ENCODE data around the gene RAB20. TPM values are rescaled to one million over a fixed set of nuclear protein-coding genes. Genes with fewer than 3 reads are reported as not detected.

Gene RAB20
- polyA plus RNA-seq, 1 donor (not counting 4 experiments of a cell fraction or from before 2014, with no cell fraction given): 4.3 TPM

- no peaks in the 10 kb centered on the region for H3K79me2 ChIP-seq (ENCODE audit: control insufficient read depth, insufficient read depth, low read length)
- DNase-seq (ENCODE audit: low read depth, low spot score): no peak
- no peaks in the 10 kb centered on the region for H3K9me3 ChIP-seq (ENCODE audit: control insufficient read depth, low read depth, low read length)
- TF ChIP-seq CTCF (optimal IDR thresholded peaks at IDR 0.05 in 1 of 3, IDR thresholded peaks at IDR 0.05 in 1 of 3, conservative IDR thresholded peaks at IDR 0.05 in 1 of 3; ENCODE audit: extremely low read depth in 1 of 3, insufficient read depth in 2 of 3, low read length in 3 of 3) (no peak), EZH2 (IDR thresholded peaks at IDR 0.05; ENCODE audit: low read length) (no peak)
- no peaks in the 10 kb centered on the region for H3K9me1 ChIP-seq (ENCODE audit: control insufficient read depth, extremely low read depth, insufficient read depth, low read length)
- no peak overlapping the region for H3K4me3 ChIP-seq (ENCODE audit: control insufficient read depth in 2 of 3, extremely low read depth in 1 of 3, insufficient read depth in 2 of 3, low read depth in 1 of 3, low read length in 3 of 3)
- no peaks in the 10 kb centered on the region for H3K36me3 ChIP-seq (ENCODE audit: control insufficient read depth in 2 of 2, extremely low read depth in 1 of 2, insufficient read depth in 2 of 2, low read length in 2 of 2)
- no peaks in the 10 kb centered on the region for H4K20me1 ChIP-seq (ENCODE audit: control insufficient read depth, extremely low read depth, insufficient read depth, low read length)
- H3K27me3 ChIP-seq (ENCODE audit: control insufficient read depth, extremely low read depth, insufficient read depth, low read length): peaks cover 41% of the 10 kb centered on the region
- no peak overlapping the region for H3K9ac ChIP-seq (ENCODE audit: control insufficient read depth, extremely low read depth, insufficient read depth, low read length)
- dilution Hi-C loops (cut with MboI; ENCODE audit: extremely low pct_ligation_motif_present, low sequenced_read_pairs): no loop called here
- H3K4me1 ChIP-seq (ENCODE audit: control insufficient read depth, extremely low read depth, insufficient read depth, low read length): no peaks in the 10 kb centered on the region
- no peak overlapping the region for H3K27ac ChIP-seq (ENCODE audit: control insufficient read depth, insufficient read depth, low read length)
- H3K4me2 ChIP-seq (ENCODE audit: control insufficient read depth, extremely low read depth, insufficient read depth, low read depth, low read length): no peak overlapping the region
- H2AFZ ChIP-seq (ENCODE audit: control insufficient read depth, low read length): no peak overlapping the region
- FAIRE-seq: no peak
These were observed 14.0 kb upstream of the RAB20 start for GRCh38 chr13:110575322-110576069.

GRCh38 chr13:110574161-110574560 lies 12.6 kb upstream of the RAB20 start:
- no peaks in the 10 kb centered on the region for H3K36me3 ChIP-seq (ENCODE audit: control insufficient read depth in 2 of 2, extremely low read depth in 1 of 2, insufficient read depth in 2 of 2, low read length in 2 of 2)
- FAIRE-seq (no peak), DNase-seq (ENCODE audit: low read depth, low spot score) (no peak)
- H3K4me2 ChIP-seq (ENCODE audit: control insufficient read depth, extremely low read depth, insufficient read depth, low read depth, low read length): no peak overlapping the region
- no peaks in the 10 kb centered on the region for H3K4me1 ChIP-seq (ENCODE audit: control insufficient read depth, extremely low read depth, insufficient read depth, low read length)
- H3K9ac ChIP-seq (ENCODE audit: control insufficient read depth, extremely low read depth, insufficient read depth, low read length): no peak overlapping the region
- no peak overlapping the region for H2AFZ ChIP-seq (ENCODE audit: control insufficient read depth, low read length)
- no peak overlapping the region for H3K27ac ChIP-seq (ENCODE audit: control insufficient read depth, insufficient read depth, low read length)
- no peaks in the 10 kb centered on the region for H3K79me2 ChIP-seq (ENCODE audit: control insufficient read depth, insufficient read depth, low read length)
- no peaks in the 10 kb centered on the region for H3K9me1 ChIP-seq (ENCODE audit: control insufficient read depth, extremely low read depth, insufficient read depth, low read length)
- peaks cover 41% of the 10 kb centered on the region for H3K27me3 ChIP-seq (ENCODE audit: control insufficient read depth, extremely low read depth, insufficient read depth, low read length)
- no peaks in the 10 kb centered on the region for H3K9me3 ChIP-seq (ENCODE audit: control insufficient read depth, low read depth, low read length)
- no peak overlapping the region for H3K4me3 ChIP-seq (ENCODE audit: control insufficient read depth in 2 of 3, extremely low read depth in 1 of 3, insufficient read depth in 2 of 3, low read depth in 1 of 3, low read length in 3 of 3)
- TF ChIP-seq EZH2 (IDR thresholded peaks at IDR 0.05; ENCODE audit: low read length) (no peak), CTCF (optimal IDR thresholded peaks at IDR 0.05 in 1 of 3, IDR thresholded peaks at IDR 0.05 in 1 of 3, conservative IDR thresholded peaks at IDR 0.05 in 1 of 3; ENCODE audit: extremely low read depth in 1 of 3, insufficient read depth in 2 of 3, low read length in 3 of 3) (no peak)
- dilution Hi-C loops (cut with MboI; ENCODE audit: extremely low pct_ligation_motif_present, low sequenced_read_pairs): no loop called here
- H4K20me1 ChIP-seq (ENCODE audit: control insufficient read depth, extremely low read depth, insufficient read depth, low read length): no peaks in the 10 kb centered on the region

Data from keratinocyte (primary cell).